PFSK-1 (cell line): ENCODE data around the gene SYNPO.

Experiments used
- FOXP2 ChIP-seq: optimal IDR thresholded peaks from 2 replicates; pipeline ENCODE3; 2011; ENCODE audit warnings: borderline replicate concordance, control low read depth, inconsistent platforms; ENCODE audit not compliant: insufficient read depth; ENCODE audit errors: extremely low read length, extremely low read depth
- POLR2AphosphoS5 ChIP-seq: IDR thresholded peaks from 2 replicates; pipeline ENCODE4 v1.6.1; 2012; ENCODE audit warnings: low read depth, mild to moderate bottlenecking, control low read depth, low read length, moderate library complexity
- REST ChIP-seq, 2 experiments: IDR thresholded peaks; 2 replicates each; pipeline versions ENCODE4 v1.6.1 to v1.8.0; 2011 to 2012; ENCODE audit warnings: low read depth in 2 of 2, low read length in 2 of 2, control low read depth in 1 of 2, inconsistent platforms in 1 of 2, mild to moderate bottlenecking in 1 of 2, moderate library complexity in 1 of 2; ENCODE audit not compliant: insufficient read depth in 1 of 2
- SIN3A ChIP-seq: IDR thresholded peaks from 2 replicates; pipeline ENCODE4 v1.6.1; 2012; ENCODE audit warnings: mild to moderate bottlenecking, low read length, moderate library complexity, borderline replicate concordance; ENCODE audit not compliant: insufficient read depth
- TAF1 ChIP-seq: IDR thresholded peaks from 2 replicates; pipeline ENCODE4 v1.6.1; 2012; ENCODE audit warnings: low read length, control low read depth, borderline replicate concordance; ENCODE audit not compliant: insufficient read depth

The SYNPO gene

GRCh38 chr5:150647275-150648251, 7.1 kb downstream of the SYNPO start:
- TF ChIP-seq POLR2AphosphoS5 (no peak), FOXP2 (no peak), REST (IDR thresholded peaks at IDR 0.05; ENCODE audit: insufficient read depth in 1 of 2, low read depth in 2 of 2, low read length in 2 of 2) (no peak), SIN3A (no peak), TAF1 (no peak)

DNA sequence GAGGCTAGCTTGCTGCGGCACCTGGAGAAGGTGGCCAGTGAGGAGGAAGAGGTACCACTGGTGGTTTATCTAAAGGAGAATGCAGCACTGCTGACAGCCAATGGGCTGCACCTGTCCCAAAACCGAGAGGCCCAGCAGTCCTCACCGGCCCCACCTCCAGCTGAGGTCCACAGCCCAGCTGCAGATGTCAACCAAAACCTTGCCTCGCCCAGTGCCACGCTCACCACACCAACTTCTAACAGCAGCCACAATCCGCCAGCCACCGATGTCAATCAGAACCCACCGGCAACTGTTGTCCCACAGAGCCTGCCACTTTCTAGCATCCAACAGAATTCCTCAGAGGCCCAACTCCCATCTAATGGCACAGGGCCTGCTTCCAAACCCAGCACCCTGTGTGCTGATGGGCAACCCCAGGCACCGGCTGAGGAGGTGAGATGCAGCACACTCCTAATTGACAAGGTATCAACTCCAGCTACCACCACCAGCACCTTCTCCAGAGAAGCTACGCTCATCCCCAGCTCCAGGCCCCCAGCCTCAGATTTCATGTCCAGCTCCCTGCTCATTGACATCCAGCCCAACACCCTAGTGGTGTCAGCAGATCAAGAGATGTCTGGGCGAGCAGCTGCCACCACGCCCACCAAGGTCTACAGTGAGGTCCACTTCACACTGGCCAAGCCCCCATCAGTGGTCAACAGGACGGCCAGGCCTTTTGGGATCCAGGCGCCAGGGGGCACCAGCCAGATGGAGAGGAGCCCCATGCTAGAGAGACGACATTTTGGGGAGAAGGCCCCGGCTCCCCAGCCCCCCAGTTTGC, 8.0 kb downstream of the SYNPO start:
- TF ChIP-seq TAF1, result no peak
- no peak for TF ChIP-seq FOXP2
- TF ChIP-seq SIN3A, result no peak
- TF ChIP-seq REST (IDR thresholded peaks at IDR 0.05; ENCODE audit: insufficient read depth in 1 of 2, low read depth in 2 of 2, low read length in 2 of 2), result no peak
- no peak for TF ChIP-seq POLR2AphosphoS5

GRCh38 chr5:150649108-150650020, 8.9 kb downstream of the SYNPO start:
- TF ChIP-seq TAF1 (no peak), POLR2AphosphoS5 (no peak), REST (IDR thresholded peaks at IDR 0.05; ENCODE audit: insufficient read depth in 1 of 2, low read depth in 2 of 2, low read length in 2 of 2) (no peak), FOXP2 (no peak), SIN3A (no peak)

DNA sequence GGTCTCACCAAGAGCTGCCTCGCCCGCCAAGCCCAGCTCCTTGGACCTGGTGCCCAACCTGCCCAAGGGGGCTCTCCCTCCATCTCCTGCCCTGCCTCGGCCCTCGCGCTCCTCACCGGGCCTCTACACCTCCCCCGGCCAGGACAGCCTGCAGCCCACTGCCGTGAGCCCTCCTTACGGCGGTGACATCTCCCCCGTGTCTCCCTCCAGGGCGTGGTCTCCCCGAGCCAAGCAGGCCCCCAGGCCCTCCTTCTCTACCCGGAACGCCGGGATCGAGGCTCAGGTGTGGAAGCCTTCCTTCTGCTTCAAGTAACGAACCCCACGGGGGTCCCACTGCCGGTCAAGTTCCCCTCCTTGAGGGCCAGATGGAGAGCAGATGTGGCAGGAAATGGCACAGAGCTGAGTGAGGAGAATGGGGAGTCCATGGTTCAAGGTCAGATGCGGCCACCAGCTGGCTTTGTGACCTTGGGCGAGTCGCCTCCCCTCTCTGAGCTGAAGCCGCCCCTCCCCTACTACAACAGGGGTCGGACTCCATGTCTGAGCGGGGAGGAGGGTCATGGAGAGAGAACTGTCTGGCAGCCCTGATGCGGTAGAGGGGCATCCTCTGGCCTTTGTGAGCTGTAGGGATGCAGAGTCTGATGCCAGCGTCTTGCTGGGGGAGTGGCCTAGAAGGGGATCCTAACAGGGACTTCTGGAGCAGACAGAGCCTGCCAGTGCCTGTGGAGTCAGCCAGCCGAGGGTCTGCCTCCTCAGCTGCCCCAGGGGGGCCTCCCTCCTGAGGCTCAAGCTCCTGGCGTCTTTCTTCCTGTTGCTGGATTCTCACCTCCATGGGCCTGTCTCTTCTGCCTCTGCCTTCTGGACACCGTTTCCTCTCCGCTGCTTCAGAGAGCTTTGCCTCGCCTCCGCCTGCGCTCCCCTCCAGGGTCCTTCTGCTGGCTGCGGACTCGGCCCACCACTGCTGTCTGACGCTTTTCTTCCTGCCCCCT, 9.9 kb downstream of the SYNPO start:
- TF ChIP-seq REST (IDR thresholded peaks at IDR 0.05; ENCODE audit: insufficient read depth in 1 of 2, low read depth in 2 of 2, low read length in 2 of 2) (no peak), SIN3A (no peak), TAF1 (no peak), FOXP2 (no peak), POLR2AphosphoS5 (no peak)
